ENCODE results near the gene DPY19L2.
"Not testable (repeated sequence)": the region's sequence is repeated elsewhere in the genome, so short reads cannot be mapped to it uniquely, and the experiment has no call there.

DPY19L2 gene

DNA sequence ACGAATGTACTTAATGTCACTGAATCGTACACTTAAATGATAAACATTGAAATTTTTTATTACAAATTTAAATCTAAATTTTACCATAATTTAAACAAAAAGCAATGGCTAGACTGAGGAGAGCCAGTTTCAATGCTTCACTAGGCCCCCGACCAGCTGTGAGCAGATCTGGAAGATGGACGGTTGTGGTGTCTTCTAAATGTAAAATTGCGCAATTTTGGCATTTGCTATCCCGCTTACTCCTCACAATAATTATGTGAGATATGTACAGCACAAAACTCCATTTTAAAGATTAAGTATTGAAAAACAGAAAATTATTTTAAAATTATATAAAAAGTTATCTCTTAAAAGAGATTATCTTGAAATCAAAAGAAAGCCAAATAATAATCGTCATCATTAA is 5.3 kb downstream of the DPY19L2 start:
- not testable (repeated sequence) for DNase-seq (ENCODE audit: low read depth in 2 of 2, low spot score in 1 of 2)

DNA sequence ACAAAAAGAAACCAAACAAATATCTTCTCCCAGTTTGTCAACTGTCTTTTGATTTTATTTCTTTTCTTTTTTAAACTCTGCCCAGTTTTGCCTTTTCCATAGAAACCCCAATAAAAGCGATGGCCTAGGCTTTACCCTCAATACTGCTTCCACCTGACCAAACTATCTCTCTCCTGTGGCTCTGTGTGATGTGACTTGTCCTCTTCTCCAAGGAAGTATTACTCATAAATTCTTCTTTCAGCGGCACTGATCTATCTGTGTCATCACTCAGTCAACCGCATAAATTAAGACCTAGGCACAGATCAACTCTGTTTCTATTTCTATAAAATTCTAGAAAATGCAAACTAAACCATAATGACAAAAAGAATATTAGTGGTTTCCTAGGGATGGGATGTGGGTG is 9.8 kb downstream of the DPY19L2 start:
- DNase-seq (ENCODE audit: low read depth in 2 of 2, low spot score in 1 of 2), result not testable (repeated sequence)

DNA sequence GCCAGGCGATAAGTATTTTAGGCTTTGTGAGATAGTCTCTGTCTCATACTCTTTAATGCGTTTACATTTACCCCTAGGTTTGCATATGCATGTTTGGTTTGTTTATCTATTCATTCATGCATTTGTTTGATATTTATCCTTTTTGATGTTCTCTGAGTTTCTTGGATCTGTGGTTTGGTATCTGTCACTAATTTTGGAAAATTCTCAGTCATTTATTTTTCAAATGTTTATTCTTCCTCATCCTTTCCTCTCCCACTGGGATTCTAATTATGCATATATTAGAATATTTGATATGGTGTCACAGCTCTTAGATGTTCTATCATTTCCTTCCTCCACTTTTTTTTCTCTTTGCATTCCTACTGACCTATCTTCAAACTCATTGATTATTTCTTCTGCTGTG is 11.9 kb downstream of the DPY19L2 start:
- DNase-seq (ENCODE audit: low read depth in 2 of 2, low spot score in 1 of 2), result not testable (repeated sequence)

DNA sequence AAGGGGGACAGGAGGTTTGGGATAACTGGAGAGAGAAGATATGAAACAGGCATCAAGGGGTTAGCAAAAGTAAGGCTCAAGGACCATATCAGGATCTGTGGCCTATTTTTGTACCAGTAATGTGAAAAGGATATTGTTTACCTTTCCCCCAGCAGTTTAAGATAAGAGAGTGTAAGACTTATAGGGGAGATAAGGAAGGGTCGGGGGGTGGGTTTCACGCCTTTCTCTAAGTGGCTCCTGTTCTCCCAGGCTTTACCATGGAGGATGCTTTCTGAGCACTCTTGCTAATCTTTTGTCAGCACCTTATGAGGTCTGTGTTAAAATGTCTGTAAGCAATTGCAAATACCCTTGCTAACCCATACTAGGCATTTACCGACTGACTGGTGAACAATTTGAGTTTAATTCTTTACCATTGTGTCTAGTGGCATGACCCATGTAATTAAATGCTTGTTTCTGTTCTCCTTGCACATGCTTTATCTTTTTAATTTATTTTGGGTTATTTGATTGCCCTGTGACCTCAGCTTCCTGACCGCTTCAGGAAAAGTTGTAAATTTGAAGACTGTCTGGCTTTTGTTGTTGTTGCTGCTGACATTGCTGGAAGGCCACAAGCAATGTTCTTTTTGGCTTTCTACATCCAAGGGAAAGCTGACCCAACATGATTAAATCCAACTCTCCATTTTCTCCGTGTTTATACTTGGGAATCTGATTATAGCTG is 12.6 kb downstream of the DPY19L2 start:
- DNase-seq (ENCODE audit: low read depth in 2 of 2, low spot score in 1 of 2), result not testable (repeated sequence)

DNA sequence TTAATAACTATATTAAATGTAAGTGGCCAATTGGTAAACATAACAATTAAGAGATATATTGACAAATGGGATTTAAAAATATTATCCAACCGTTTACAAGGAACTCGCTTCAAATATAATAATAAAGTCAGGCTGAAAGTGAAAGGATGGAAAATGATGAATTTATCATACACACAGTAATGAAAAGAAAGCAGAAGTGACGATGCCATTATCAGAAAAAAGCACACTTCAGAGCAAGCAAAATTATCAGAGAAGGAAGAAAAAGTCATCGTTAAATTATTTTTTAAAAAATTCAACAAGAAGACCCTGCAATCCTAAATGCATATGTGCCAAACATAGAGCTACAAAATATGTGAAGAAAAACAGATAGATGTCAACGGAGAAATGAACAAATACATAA is 13.8 kb downstream of the DPY19L2 start:
- not testable (repeated sequence) for DNase-seq (ENCODE audit: low read depth in 2 of 2, low spot score in 1 of 2)

DNA sequence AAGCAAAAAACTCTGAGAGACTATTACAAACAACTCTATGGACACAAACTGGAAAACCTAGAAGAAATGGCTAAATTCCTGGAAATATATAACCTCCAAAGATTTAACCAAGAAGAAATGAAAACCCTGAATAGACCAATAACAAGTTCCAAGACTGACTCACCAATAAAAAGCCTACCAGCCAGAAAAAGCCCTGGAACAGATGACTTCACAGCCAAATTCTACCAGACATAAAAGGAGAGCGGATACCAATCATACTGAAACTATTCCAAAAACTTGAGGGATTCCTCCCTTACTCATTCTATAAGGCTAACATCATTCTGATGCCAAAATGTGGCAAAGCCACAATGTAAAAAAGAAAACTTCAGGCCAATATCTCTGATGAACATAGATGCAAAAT is 18.8 kb downstream of the DPY19L2 start:
- DNase-seq (ENCODE audit: low read depth in 2 of 2, low spot score in 1 of 2), result not testable (repeated sequence)

DNA sequence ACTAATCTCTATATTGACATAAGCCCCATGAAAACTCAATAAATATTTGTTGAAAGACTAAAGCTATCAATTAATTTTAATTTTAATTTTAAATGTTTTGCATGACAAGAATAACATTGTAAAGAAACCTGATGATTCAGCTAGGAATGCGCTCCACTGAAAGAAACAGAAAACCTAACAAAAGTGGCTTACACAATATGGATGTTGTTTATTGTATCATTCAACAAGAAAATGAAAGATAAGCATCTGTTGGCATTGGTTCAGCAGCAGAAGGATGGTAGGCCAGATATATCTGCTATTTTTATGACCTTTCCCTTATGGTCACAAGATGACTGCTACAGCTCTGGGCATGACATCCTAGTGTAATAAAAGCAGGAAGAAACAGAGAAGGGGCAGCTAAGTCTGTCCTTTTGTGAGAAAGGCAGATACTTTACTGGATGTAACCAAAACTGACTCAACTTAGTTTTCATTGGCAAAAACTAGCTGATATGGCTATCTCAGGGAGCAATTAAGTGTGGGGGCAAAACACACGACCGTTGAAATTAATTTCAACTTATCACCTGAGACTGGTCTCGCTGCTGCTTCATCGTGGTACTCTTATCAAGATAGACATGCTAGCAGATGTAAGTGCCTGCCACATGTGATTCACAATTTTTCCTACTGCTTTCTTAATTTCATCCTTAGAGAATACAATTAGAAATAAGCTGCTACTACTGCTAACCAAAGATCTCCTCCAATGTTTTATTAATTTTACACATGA is 24.7 kb downstream of the DPY19L2 start:
- DNase-seq (ENCODE audit: low read depth in 2 of 2, low spot score in 1 of 2), result not testable (repeated sequence)

DNA sequence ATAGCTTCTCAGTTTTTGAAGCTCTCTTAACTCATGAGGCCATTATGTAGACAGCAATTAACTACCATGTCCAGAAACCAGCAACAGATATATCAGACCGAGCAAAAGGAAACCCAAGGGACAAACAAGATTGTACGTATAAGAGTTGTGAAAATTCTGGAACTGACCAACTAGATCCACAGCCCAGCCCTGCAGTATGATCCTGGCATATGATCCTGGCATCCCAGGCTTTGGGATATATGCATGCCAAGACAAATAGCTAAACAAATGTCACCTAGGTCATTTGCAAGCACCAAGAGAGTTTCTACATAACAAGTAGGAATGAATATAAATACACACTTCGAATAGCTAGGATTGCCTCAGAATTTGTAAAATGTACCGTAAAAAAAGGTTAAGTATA is 44.0 kb downstream of the DPY19L2 start:
- not testable (repeated sequence) for DNase-seq (ENCODE audit: low read depth in 2 of 2, low spot score in 1 of 2)

DNA sequence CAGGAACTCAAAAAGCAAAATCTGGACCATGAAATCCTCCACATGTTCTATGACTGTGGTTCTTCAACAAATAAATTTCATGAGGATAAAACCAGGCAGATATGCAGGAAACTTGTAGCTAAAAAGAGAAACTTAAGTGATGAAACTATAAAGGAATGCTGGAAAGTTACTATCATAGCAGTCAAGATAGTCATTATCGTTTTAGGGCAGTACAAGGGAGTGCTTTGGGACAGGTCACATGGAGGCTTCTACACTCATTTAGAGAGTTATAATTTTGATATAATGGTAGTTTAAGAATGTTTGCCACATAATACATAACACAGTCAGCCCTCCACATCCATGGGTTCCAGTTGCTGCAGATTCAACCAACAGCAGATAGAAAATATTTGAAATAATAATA is 52.7 kb downstream of the DPY19L2 start:
- DNase-seq (ENCODE audit: low read depth in 2 of 2, low spot score in 1 of 2), result not testable (repeated sequence)

DNA sequence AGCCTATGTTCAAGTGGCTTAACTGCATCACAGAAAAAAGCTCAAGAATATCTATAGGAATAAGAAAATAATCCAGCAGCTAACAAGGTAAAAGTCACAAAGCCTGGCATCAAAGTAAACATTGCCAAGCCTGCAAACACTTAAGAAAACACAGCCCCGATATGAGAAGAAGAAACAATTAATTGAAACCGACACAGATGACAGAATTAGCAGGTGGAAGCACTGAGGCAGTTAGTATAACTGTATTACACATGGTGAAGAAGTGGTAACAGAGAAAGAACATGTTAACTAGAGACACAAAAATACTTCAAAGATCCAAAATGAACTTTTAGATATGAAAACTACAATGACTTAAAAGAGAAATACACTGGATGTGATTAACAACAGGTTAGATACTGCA is 57.0 kb downstream of the DPY19L2 start:
- DNase-seq (ENCODE audit: low read depth in 2 of 2, low spot score in 1 of 2), result not testable (repeated sequence)

DNA sequence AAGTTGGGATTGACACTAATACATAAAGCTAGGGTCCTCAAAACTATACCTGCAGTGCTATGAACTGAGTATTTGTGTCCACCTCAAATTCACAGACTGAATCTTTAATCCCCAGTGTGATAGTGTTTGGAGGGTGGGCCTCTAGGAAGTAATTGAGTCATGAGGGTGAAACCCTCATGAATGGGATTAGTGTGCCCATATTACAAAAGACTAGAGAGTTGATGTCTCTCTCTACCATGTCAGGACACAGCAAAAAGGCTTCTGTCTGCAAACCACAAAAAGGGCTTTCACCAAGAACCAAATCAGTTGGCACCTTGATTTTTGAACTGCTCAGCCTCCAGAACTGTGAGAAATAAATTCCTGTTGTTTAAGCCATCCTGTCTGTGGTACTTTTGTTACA is 59.0 kb downstream of the DPY19L2 start:
- not testable (repeated sequence) for DNase-seq (ENCODE audit: low read depth in 2 of 2, low spot score in 1 of 2)

DNA sequence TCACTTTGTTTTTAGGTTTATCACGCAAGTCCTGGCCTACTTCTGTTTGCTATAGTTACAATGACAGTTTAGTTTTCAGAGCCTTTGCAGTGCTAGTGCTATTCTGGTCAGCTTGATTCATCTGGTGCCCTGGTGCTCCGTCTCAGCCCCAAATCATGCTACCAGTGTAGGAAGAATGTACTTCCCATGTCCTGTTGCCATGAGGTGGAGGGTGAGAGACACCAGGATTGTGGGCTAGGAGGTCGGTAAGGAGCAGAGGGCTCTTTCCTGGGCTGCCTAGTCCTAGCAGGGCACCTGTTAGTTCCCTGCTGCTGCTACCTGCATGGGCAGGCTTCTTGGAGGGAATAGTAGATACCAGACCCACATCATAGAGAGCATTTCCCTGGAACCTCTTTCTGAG is 63.3 kb downstream of the DPY19L2 start:
- DNase-seq (ENCODE audit: low read depth in 2 of 2, low spot score in 1 of 2), result not testable (repeated sequence)

DNA sequence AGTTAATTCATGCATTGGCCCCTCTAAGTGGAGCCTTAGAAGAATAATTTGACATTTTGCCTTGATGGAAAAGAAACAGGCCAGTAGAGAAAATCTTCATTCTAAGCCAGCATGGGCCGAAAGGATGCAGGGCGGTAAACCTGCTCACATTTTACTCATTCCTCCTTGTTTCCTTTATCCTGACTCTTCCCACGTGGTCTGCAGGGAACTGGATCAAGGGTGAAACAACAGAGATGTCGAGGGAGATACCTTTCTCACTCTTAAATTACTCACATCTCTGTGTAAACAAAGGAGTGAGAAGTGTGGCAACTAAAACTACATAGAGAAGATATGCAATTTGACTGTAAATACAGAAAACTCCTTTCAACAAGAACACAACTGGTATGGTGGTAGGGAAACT is 73.5 kb downstream of the DPY19L2 start:
- not testable (repeated sequence) for DNase-seq (ENCODE audit: low read depth in 2 of 2, low spot score in 1 of 2)

DNA sequence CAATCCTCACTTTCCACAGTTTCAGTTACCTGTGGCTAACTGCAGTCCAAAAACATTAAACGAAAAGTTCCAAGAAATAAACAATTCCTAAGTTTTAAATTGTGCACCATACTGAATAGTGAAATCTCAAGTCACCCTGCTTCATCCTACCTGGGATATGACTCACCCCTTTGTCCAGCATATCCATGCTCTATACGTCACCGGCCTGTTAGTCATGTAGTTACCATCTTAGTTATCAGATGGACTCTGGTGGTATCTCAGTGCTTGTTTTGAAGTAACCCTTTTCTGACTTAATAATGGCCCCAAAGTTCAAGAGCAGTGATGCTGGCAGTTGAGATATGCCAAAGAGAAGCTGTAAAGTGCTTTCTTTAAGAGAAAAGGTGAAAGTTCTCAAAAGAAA is 83.9 kb downstream of the DPY19L2 start:
- DNase-seq (ENCODE audit: low read depth in 2 of 2, low spot score in 1 of 2), result not testable (repeated sequence)

DNA sequence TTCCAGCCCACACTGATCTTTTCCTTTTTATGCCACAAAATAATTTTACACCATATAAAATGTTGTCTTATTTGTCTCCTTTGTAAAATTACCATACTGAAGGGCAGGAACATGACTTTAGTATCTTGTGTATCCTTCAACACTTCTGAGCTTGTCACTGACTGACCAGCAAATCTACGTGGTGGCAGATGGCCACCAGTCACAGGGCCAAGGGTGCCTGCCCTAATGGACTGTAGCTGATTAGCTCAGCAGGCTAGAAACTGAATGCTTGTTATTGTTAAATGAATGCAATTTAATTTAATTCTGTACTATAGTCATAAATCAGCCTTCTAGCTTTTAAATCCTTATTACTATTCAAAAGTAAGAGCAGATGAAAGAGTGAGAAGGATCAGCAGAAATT is 85.0 kb downstream of the DPY19L2 start:
- DNase-seq (ENCODE audit: low read depth in 2 of 2, low spot score in 1 of 2), result not testable (repeated sequence)

DNA sequence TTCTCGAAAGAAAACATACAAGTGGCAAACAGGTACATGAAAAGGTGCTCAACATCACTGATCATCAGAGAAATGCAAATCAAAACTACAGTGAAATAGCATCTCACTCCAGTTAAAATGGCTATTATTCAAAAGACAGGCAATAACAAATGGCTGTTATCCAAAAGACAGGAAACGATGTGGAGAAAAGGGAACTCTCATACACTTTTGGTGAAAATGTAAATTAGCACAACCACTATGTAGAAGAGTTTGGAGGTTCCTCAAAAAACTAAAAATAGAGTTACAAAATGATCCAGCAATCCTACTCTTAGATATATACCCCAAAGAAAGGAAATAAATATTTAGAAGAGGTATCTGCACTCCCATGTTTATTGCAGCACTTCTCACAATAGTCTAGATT is 90.7 kb downstream of the DPY19L2 start:
- DNase-seq (ENCODE audit: low read depth in 2 of 2, low spot score in 1 of 2), result not testable (repeated sequence)

DNA sequence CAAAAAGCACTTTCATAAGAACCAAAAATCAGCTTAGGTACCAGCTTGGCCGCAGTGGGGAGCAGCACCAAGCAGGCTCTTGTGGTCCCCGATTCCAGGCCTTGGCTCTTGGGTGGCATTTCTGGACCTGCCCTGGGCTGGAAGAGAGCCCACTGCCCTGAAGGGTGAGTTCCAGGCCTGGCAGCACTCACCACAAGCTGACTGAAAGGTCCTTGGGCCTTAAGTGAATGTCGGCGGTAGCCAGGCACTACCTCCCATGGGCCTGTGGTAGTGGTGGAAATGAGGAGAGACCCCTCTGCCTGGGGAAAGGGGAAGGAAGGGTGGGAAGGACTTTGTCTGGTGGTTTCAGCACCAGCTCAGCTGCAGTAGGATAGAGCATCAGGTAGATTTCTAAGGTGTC is 96.3 kb downstream of the DPY19L2 start:
- not testable (repeated sequence) for DNase-seq (ENCODE audit: low read depth in 2 of 2, low spot score in 1 of 2)

DNA sequence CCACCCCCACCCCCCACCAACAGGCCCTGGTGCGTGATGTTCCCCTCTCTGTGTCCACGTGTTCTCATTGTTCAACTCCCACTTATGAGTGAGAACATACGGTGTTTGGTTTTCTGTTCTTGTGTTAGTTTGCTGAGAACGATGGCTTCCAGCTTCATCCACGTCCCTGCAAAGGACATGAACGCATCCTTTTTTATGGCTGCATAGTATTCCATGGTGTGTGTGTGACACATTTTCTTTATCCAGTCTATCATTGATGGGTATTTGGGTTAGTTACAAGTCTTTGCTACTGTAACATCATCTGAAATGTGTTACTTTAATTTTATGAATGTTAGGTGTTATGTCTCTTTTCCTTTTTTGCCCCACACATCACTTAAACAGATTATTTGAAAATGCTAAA is 109.8 kb downstream of the DPY19L2 start:
- DNase-seq (ENCODE audit: low read depth in 2 of 2, low spot score in 1 of 2), result not testable (repeated sequence)

DNA sequence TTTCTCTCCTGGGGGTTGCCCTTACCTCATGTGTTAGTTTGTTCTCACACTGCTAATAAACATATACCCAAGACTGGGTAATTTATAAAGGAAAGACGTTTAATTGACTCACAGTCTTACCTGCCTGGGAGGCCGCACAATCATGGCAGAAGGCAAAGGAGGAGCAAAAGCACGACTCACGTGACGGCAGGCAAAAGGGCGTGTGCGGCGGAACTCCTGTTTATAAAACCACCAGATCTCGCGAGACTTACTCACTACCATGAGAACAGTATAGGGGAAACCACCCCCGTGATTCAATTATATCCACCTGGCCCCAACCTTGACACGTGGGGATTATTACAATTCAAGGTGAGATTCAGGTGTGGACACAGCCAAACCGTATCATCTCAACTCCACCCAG is 116.9 kb downstream of the DPY19L2 start:
- DNase-seq (ENCODE audit: low read depth in 2 of 2, low spot score in 1 of 2), result not testable (repeated sequence)

DNA sequence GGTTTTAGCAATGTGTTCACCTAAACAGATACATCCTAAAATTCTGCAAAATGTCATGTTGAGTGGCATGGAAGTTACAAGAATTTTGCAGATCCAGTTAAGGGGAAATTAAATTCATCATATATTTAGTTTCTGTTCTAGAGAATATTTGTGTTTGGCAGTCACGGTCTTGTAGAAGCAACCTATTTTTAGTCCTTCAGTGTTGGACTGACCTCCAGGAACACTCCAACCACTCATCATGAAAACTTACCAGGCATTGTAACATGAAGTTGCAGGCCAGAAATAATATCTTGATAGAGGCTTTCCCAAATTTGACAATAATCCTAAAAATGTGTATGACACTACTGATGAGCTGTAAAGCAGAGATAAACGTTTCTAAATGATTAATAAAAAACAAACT is 119.3 kb downstream of the DPY19L2 start:
- not testable (repeated sequence) for DNase-seq (ENCODE audit: low read depth in 2 of 2, low spot score in 1 of 2)

DNA sequence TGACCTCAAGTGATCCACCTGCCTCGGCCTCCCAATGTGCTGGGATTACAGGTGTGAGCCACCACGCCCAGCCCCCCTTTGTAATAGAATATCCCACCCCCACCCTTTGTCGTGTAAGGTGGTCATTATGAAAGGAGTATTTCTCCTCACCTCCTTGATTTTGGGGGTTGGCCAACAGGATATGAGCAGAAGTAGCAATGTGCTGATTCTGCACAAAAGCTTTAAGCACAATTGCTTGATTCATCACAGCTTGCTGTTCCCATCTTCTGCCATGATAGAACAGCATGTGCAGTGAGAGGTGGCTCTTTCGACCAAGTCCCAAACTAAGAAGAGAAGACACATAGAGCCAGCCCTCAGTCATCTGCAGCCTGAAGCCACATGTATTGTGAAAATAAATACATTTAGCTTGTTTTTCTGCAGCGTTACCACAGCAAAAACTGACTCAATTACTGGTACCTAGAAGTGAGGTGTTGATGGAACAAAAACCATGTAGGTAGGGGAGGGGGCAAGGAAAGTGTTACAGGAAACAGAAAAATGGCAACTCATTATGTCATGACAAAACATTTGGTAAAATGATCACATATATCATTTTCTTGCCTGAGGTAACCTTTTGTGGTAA is 122.9 kb downstream of the DPY19L2 start:
- not testable (repeated sequence) for DNase-seq (ENCODE audit: low read depth in 2 of 2, low spot score in 1 of 2)

DNA sequence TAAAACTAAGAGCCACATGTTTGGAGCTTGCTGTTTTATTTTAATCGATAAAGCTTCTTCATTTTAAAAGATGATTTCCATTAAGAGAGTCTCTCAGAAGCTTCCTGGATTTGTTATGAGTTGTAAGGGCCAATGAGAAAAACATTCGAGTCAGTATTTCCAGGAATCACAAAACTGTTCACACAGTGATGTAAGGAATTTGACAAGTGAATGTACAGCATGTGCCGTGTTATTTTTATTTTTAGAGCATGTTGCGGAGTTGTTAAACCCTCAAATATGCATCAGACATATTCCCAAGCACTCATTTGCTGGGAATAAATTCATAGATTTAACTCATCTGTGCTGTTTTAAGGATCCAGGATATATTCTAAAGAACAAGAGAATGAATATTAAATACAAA is 129.6 kb downstream of the DPY19L2 start:
- DNase-seq (ENCODE audit: low read depth in 2 of 2, low spot score in 1 of 2), result not testable (repeated sequence)

Measured in stimulated activated CD8-positive, alpha-beta memory T cell treated with anti-CD3 and anti-CD28 coated beads, Interleukin-4, amount 100 ng/mL, for 1 hour (primary cell).